K562 (cell line): ENCODE results near the gene FHIT. TPM values are rescaled to one million over a fixed set of nuclear protein-coding genes. Genes with fewer than 3 reads are reported as not detected.
A peak's percentile ranks its signal among the peaks of the same experiment; 100 is the strongest.

ENCODE experiments used
- DMBX1 ChIP-seq: fragments of 250-450 bp; sonication (Bioruptor Pico); IDR thresholded peaks from 2 replicates; pipeline ENCODE4 v1.8.0; 2022; ENCODE audit warnings: inconsistent platforms, mild to moderate bottlenecking, moderate library complexity, borderline replicate concordance
- EHMT2 ChIP-seq: fragments of 450-650 bp; IDR thresholded peaks from 2 replicates; pipeline ENCODE4 v1.6.1; 2018; ENCODE audit warnings: antibody characterized with exemption
- GTF3C2 ChIP-seq: IDR thresholded peaks from 3 replicates; pipeline ENCODE4 v1.6.1; 2011; ENCODE audit warnings: borderline replicate concordance, mild to moderate bottlenecking, moderate library complexity; ENCODE audit not compliant: insufficient read length; ENCODE audit errors: extremely low read depth
- KAT2B ChIP-seq: IDR thresholded peaks from one replicate; pipeline ENCODE4 v1.6.1; 2012; ENCODE audit warnings: low read depth, mild to moderate bottlenecking, control low read depth, inconsistent platforms, low read length, moderate library complexity
- MNT ChIP-seq, 2 experiments: fragments of 450-650 bp; conservative IDR thresholded peaks; 2 replicates each; pipeline ENCODE4 v1.6.1; 2017; ENCODE audit warnings: mild to moderate bottlenecking in 2 of 2, moderate library complexity in 2 of 2
- NCOR1 ChIP-seq: fragments of 450-650 bp; IDR thresholded peaks from 2 replicates; pipeline ENCODE4 v1.6.1; 2016; ENCODE audit warnings: mild to moderate bottlenecking, moderate library complexity
- XRCC3 ChIP-seq: fragments of 450-650 bp; IDR thresholded peaks from 2 replicates; pipeline ENCODE4 v1.6.1; 2017; ENCODE audit warnings: mild to moderate bottlenecking, moderate library complexity
- ZNF766 ChIP-seq: fragments of 200-800 bp; sonication (Bioruptor generic); conservative IDR thresholded peaks from 2 replicates; pipeline ENCODE4 v1.6.1; 2016; ENCODE audit warnings: missing genetic modification characterization, missing compliant biosample characterization
- polyA plus RNA-seq, 8 experiments: library from polyadenylated mRNA; depleted of rRNA in 4 of 8; stranded (reverse) in 5 of 8; unstranded in 3 of 8; fragments of >200 nt; fragmentation: Nextera tagmentation in 2 of 8; fragmentation: Illumina TruSeq in 1 of 8; extraction: Ambion mirVana in 2 of 8; extraction: Trizol in 1 of 8; gene quantifications; 2 replicates each; pipeline versions ENCODE4 v1.2.1 to v1.2.3, GENCODE V29; 2011 to 2014; ENCODE audit warnings: inconsistent platforms in 1 of 8, missing spikeins in 1 of 8
- total RNA-seq, 7 experiments: library from RNA; depleted of rRNA in 6 of 7; stranded (reverse); fragments of >200 nt in 6 of 7; fragmentation: Illumina TruSeq in 2 of 7; extraction: Trizol in 2 of 7; gene quantifications; 2 replicates each; pipeline versions ENCODE4 v1.2.1 to v1.2.3, GENCODE V29; 2011 to 2021; ENCODE audit warnings: low replicate concordance in 1 of 7
- TF ChIP-seq, protein P1 (sequence below), 2 experiments: fragments of 450-650 bp in 1 of 2; IDR thresholded peaks; 2 replicates each; pipeline ENCODE4 v1.6.1; 2011 to 2017; ENCODE audit warnings: low read depth in 2 of 2, antibody characterized with exemption in 1 of 2, borderline replicate concordance in 1 of 2, low read length in 1 of 2, mild to moderate bottlenecking in 1 of 2, mixed read lengths in 1 of 2; ENCODE audit not compliant: control insufficient read depth in 1 of 2
- TF ChIP-seq, protein P2 (sequence below), 2 experiments: fragments of 150-350 bp in 1 of 2; IDR thresholded peaks; 2 replicates each; pipeline ENCODE4 v1.6.1; 2012 to 2016; ENCODE audit warnings: low read depth in 2 of 2, low read length in 2 of 2, mild to moderate bottlenecking in 1 of 2, moderate library complexity in 1 of 2
- TF ChIP-seq, protein P3 (sequence below), 2 experiments: fragments of 250-450 bp in 1 of 2; fragments of 450-650 bp in 1 of 2; sonication (Bioruptor Pico) in 1 of 2; IDR thresholded peaks; 2 replicates each; pipeline versions ENCODE4 v1.6.1 to v1.8.0; 2016 to 2021; ENCODE audit warnings: mild to moderate bottlenecking in 2 of 2, moderate library complexity in 2 of 2, missing compliant biosample characterization in 1 of 2, missing genetic modification characterization in 1 of 2

FHIT gene
- total and polyA plus RNA-seq, 9 of the 15 experiments (the other 6 are each of a cell fraction or from before 2014, with no cell fraction given): 1.7 to 9.1 (median 4.3) TPM

DNA sequence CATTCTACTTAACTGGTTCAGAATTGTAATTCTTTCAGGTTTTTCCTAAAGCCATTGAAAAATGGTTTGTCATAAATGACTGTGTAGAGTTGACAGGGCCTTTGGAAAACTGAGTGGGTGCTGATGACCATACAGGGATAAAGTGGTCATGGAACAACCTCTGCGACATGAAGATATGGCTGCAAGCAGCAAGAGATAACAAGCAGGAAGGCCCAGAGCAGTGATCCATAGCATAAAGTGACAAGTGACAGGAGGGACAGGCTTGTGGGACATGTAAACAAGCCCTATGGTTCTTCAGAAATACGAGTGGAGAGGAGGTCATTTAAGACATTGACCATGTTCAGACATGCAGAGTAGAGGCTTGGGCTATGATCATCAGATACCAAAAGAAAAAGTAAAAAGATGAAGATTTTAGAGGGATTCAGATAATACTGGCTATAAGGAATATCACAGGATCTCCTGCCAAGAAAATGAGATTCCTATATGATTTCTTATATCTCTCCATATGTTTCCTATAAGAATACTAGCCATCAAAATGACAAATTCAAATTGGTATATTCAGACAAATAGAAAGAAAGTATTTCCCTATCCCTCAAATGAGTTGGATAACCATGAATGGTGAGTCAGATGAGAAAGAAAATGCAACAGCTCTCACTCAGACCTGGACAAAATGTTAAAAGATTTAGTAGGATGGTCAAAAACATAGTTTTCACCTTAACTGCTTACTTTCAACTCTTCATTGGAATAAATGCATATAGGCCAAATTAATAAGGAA lies 1373.8 kb downstream of the FHIT start (continued):
- TF ChIP-seq, protein P1, sequence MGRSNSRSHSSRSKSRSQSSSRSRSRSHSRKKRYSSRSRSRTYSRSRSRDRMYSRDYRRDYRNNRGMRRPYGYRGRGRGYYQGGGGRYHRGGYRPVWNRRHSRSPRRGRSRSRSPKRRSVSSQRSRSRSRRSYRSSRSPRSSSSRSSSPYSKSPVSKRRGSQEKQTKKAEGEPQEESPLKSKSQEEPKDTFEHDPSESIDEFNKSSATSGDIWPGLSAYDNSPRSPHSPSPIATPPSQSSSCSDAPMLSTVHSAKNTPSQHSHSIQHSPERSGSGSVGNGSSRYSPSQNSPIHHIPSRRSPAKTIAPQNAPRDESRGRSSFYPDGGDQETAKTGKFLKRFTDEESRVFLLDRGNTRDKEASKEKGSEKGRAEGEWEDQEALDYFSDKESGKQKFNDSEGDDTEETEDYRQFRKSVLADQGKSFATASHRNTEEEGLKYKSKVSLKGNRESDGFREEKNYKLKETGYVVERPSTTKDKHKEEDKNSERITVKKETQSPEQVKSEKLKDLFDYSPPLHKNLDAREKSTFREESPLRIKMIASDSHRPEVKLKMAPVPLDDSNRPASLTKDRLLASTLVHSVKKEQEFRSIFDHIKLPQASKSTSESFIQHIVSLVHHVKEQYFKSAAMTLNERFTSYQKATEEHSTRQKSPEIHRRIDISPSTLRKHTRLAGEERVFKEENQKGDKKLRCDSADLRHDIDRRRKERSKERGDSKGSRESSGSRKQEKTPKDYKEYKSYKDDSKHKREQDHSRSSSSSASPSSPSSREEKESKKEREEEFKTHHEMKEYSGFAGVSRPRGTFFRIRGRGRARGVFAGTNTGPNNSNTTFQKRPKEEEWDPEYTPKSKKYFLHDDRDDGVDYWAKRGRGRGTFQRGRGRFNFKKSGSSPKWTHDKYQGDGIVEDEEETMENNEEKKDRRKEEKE (IDR thresholded peaks at IDR 0.05; ENCODE audit: borderline replicate concordance in 1 of 2, control insufficient read depth in 1 of 2, low read depth in 2 of 2, low read length in 1 of 2): no peak
- TF ChIP-seq ZNF766 (CRISPR knock-in tag) (0 out of 2 replicates have a peak, but pooled peaks have one; percentile 20), XRCC3 (no peak), EHMT2 (no peak), NCOR1 (peak; percentile 84), KAT2B (no peak), DMBX1 (CRISPR knock-in tag) (0 out of 2 replicates have a peak, but pooled peaks have one; percentile 62), MNT (conservative IDR thresholded peaks at IDR 0.05) (peak; percentile 24 to 55; a peak in 2 of 4 replicates), GTF3C2 (no peak)
- TF ChIP-seq, protein P2, sequence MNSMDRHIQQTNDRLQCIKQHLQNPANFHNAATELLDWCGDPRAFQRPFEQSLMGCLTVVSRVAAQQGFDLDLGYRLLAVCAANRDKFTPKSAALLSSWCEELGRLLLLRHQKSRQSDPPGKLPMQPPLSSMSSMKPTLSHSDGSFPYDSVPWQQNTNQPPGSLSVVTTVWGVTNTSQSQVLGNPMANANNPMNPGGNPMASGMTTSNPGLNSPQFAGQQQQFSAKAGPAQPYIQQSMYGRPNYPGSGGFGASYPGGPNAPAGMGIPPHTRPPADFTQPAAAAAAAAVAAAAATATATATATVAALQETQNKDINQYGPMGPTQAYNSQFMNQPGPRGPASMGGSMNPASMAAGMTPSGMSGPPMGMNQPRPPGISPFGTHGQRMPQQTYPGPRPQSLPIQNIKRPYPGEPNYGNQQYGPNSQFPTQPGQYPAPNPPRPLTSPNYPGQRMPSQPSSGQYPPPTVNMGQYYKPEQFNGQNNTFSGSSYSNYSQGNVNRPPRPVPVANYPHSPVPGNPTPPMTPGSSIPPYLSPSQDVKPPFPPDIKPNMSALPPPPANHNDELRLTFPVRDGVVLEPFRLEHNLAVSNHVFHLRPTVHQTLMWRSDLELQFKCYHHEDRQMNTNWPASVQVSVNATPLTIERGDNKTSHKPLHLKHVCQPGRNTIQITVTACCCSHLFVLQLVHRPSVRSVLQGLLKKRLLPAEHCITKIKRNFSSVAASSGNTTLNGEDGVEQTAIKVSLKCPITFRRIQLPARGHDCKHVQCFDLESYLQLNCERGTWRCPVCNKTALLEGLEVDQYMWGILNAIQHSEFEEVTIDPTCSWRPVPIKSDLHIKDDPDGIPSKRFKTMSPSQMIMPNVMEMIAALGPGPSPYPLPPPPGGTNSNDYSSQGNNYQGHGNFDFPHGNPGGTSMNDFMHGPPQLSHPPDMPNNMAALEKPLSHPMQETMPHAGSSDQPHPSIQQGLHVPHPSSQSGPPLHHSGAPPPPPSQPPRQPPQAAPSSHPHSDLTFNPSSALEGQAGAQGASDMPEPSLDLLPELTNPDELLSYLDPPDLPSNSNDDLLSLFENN (IDR thresholded peaks at IDR 0.05; ENCODE audit: low read depth in 2 of 2, low read length in 2 of 2): 0 out of 4 replicates have a peak, but pooled peaks of 1 of the 2 experiments have one; percentile 31
- TF ChIP-seq, protein P3, sequence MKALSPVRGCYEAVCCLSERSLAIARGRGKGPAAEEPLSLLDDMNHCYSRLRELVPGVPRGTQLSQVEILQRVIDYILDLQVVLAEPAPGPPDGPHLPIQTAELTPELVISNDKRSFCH (CRISPR knock-in tag; IDR thresholded peaks at IDR 0.05): no peak
- TF ChIP-seq, protein P3 (tag; IDR thresholded peaks at IDR 0.05): no peak
